HFF-Myc (cell line): ENCODE measurements around the gene MRPS14.

ENCODE experiments used
- DNase-seq: peaks from one replicate; pipeline ENCODE4 v3.0.0-alpha.2; 2011; ENCODE audit warnings: low read depth; ENCODE audit errors: extremely low read depth
- H3K4me3 ChIP-seq: replicated peaks from 2 replicates; pipeline ENCODE4 v1.5.1; 2011; ENCODE audit warnings: low read depth, mild to moderate bottlenecking, control low read depth, low read length
- CTCF ChIP-seq: IDR thresholded peaks from 2 replicates; pipeline ENCODE4 v1.5.1; 2012; ENCODE audit warnings: mild to moderate bottlenecking, low read depth, low read length, control low read depth; ENCODE audit errors: missing control alignments

The MRPS14 gene

DNA sequence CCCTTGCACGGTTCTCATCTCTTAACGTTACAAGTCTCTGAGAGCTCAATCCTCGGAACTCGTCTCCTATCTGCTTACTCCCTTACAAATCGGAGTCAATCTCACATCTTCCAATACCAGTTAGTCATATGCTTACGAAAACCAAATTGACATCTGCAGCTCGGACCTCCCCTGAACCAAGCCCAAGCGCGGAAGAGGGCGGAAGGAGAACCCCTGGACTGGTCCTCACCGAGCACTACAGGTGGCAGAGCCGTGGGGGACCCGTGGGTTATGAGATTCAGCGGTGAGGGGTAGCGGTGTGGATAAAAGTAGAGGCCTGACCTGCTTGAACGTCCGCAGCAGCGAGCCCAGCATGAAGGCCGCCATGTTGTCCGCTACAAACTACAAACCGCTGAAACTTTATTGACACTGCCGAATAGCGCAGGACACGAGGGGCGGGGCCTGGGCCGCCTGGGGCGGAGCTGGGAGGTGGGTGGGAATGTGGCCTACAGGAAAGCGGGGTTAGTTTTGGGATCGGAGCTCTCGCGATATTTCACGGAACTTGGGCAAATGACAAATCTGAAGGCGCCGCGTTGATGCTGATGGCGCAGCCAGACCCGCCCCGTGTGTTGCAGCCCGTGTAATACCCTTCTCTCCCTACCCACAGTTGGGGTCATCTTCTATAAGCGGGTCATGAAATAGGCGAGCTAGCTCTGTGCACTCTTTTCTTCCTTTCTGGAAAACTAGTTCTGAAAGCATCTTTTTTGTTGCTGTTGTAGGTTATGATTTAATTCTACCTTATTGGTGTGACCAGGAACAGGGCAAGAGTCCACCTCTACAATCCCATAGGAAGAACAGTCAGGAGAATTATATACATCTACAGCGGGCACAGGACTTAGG lies at the start of gene MRPS14:
Gene MRPS14 (minus strand): TSS at position 383 of the 879 bp plus-strand sequence. CDS start 17 bp downstream, at position 366.
- TF ChIP-seq CTCF: no peak
- peak within 1 kb of the TSS; percentile 86 for H3K4me3 ChIP-seq
- peak; percentile 97 for DNase-seq

GRCh38 chr1:175072099-175072951 lies 49.1 kb upstream of the MRPS14 start:
- TF ChIP-seq CTCF: no peak
- peak overlapping the region; percentile 20 for H3K4me3 ChIP-seq
- DNase-seq: peak; percentile 71

GRCh38 chr1:175071276-175071943 lies 48.2 kb upstream of the MRPS14 start:
- no peak overlapping the region for H3K4me3 ChIP-seq
- no peak for TF ChIP-seq CTCF
- DNase-seq: no peak

GRCh38 chr1:175070818-175071217 lies 47.6 kb upstream of the MRPS14 start:
- H3K4me3 ChIP-seq: no peak overlapping the region
- no peak for DNase-seq
- TF ChIP-seq CTCF: no peak

DNA sequence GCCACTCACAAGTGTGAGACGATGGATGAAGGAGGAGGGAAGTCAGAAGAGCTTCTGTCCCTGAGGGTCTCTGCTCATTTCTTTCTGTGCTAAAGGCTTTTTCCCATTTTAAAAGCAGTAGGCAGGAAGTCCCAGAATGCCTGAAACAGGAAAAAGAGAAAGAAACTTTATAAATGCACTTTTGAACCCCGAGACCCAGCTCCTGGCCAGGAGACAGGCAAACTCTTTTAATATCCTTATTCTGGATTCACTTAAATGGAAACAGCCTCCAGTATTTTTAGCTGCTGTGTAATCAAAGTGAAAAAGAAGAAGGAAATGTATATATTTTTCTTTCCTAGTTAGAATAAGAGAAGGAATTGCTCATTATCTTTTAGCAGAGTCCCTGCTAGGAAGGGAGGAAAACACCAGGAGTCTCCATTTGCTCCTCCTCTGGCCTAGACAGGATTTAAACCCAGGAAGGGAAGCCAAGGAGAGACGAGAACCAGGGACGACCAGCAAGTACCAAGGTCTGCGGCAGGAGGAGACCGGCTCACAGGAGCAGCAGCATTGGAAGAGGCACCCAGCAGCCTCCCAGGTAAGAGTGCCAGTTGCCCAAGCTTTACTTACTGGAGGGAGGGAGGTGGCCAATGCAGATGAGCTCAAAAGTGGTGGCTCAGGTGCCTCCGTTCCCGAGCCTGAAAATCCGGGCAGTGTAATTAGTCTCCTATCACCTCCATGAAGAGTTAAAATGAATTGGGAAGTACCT lies 44.3 kb upstream of the MRPS14 start, which contains the start of gene TNN:
Gene TNN (plus strand): TSS at position 472 of the 745 bp plus-strand sequence. CDS start 9,586 bp downstream, outside the sequence.
- no peak for DNase-seq
- TF ChIP-seq CTCF: no peak
- H3K4me3 ChIP-seq: no peak within 1 kb of the TSS

- no peak overlapping the region for H3K4me3 ChIP-seq
- no peak for DNase-seq
- TF ChIP-seq CTCF: no peak
These were observed 39.6 kb upstream of the MRPS14 start for GRCh38 chr1:175062858-175063257.
